A204.1 (cell line): ENCODE data around the gene RXFP1.
"Not testable (repeated sequence)": the region's sequence is repeated elsewhere in the genome, so short reads cannot be mapped to it uniquely, and the experiment has no call there.

Source experiments
- FAIRE-seq: peaks from 2 replicates; lab custom pipeline; 2012; peaks lifted over from hg19 to GRCh38; lab: Jason Lieb, UNC

RXFP1 gene

DNA sequence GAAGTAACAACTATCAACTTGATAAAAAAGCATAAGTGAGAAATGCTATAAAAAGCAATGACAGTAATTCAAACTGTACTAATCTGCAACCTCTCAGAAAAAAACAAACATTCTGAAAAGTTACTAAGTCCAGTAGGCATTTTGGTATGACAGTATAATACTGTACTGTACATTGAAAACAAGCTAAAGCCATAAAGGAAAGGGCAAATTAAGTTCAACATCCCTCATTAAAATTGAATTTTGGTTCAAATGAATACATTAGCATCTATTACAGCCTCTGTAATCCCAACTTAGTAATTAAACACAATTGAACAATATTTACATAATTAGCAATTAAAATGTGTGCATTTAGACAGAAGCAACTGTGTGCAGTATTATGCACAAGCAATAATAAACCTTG lies 96.3 kb downstream of the RXFP1 start:
- no peak for FAIRE-seq

DNA sequence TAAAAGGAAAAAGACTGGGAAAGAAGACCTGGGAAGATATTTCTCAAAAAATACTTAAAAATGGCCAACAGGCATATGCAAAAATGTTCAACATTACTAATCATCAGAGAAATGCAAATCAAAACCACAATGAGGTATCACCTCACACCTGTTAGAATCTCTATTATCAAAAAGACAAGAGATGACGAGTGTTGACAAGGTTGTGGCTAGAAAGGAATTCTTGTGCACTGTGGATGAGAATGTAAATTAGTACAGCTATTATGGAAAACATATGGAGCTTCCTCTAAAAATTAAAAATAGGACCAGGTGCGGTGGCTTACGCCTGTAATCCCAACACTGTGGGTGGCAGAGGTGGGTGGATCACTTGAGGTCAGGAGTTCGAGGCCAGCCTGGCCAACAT lies 100.0 kb downstream of the RXFP1 start:
- no peak for FAIRE-seq

DNA sequence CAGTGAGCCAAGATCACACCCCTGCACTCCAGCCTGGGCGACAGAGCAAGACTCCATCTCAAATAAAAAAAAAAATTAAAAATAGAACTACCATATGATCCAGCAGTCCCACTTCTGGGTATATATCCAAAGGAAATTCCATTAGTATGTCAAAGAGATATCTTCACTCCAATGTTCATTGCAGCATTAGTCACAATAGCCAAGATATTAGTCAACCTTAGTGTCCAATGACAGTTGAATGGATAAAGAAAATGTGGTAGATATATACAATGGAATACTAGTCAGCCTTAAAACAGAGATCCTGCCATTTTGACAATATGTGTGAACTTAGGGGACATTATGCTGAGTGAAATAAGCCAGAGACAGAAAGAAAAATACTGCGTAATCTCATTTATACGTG lies 100.6 kb downstream of the RXFP1 start:
- no peak for FAIRE-seq

DNA sequence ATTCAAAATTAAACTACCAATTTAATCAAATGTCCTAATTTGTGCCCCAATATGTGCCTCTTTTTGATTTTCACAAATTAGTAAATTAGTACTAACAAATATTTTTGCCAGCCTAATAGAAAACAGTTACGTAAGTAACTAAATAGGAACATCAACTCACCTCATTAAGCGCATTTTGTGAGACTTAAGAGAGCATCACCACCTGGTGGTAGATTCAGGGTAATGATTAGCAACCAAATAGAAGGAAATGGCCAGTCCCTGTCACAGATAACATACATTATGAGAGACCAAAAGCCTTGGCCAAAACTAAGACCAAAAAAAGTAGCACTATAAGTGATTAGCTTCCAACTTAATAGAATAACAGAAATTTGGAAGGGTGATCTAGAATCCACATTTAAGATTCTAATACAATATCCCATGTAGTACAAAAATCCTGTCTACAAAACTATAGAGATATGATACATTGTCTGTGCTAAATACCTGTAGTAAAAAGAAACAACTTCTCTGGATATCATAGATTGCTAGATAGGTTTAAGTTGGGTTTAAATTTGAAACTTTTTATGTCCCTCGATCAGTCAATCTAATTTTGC lies 103.3 kb downstream of the RXFP1 start:
- peak; percentile 91 for FAIRE-seq

DNA sequence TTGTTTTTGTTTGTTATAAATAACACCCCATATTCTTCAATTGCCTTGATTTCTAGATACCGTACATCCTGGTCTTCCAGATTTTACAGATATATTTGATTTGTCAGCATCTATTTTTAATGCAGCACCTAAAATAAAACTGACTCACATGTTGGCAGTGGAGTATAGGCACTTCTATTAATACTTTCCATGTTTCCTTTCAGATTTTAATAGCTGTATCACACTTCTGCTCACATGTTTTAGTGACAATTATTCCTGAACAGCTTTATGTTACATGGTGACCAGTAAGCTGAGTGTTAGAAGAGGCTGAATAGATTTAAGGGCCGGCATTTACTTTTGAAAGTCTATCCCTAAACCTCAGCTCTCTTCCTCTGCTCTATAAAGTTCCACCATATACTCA lies 103.9 kb downstream of the RXFP1 start:
- no peak for FAIRE-seq

DNA sequence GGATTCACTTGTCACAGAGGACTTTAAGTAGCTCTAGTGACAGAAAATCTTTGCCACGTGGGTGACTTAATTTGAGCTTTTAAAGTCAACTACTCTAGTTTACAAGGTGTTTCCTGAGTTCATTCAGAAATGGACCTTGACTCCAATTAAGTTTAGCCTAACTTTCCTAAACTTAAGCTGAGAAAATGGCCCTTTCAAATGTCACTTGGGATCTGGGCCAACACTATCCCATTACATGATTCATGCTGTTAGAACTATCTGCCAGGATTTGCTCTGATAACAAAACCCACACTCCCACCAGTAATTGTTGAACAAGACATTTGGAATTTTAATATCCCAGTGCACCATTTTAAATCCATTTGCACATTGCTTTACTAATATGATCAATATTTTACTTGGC lies 109.2 kb downstream of the RXFP1 start:
- FAIRE-seq: no peak

DNA sequence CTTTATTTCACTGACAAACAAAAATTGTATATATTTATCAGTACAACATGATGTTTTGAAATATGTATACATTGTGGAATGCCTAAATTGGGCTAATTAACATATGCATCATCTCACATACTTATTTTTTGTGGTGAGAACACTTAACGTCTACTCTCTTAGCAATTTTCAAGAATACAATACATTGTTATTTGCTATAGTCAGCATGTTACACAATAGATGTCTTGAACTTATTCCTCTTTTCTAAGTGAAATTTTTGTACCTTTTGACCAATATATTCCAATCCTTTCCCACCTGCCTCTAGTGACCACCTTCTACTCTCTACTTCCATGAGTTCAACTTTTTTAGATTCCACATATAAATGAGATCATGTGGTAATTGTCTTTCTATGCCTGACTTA lies 114.9 kb downstream of the RXFP1 start:
- FAIRE-seq: no peak

DNA sequence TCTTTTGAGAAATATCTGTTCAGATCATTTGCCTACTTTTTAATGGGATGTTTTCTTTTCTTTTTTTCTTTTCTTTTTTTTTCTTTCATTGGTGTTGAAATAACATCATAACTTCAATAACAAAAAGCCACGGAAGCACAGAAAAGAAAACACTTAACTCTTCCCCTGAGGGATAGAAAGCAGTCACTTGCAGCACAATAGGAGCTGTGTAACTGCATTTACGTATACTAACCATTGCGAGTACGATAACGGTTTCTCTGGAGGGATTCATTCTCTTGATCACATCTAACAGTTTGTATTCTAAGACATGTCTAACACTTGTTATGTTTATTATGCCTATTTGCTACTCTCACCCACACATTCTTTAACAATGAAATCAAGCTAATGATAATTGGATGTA lies 122.7 kb downstream of the RXFP1 start:
- FAIRE-seq: no peak

DNA sequence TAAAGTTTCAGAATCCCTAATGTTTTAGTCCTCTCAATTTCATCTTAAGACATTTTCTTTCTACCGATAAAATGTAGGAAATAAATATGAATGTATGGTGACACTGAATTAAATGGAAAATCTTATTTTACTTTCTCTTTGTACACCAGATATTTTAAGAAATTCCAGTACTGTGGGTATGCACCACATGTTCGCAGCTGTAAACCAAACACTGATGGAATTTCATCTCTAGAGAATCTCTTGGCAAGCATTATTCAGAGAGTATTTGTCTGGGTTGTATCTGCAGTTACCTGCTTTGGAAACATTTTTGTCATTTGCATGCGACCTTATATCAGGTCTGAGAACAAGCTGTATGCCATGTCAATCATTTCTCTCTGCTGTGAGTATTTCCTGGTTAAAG lies 123.1 kb downstream of the RXFP1 start:
- FAIRE-seq: no peak

DNA sequence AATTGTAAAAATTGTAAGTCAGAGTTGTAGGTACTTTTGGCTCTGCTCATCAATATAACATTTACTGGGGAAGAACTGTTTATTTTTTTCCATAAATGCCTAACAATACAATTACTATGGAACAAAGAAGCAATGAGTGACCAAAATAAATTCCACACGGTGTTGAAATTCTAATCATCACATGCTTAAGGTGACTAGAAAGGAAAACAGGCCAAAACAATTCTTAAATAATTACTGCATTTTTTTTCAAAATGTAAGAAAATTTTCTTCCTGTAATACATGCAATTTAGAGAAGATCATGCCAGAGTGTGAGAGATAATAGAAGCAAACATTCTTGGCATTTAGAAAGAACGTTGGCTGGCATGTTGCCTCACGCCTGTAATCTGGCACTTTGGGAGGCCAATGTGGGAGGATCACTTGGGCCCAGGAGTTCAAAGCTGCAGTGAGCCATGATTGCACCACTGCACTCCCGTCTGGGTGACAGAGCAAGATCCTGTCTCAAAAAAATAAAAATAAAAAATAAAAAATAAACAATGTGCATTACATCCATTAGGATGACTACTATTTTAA lies 127.5 kb downstream of the RXFP1 start:
- FAIRE-seq: no peak

DNA sequence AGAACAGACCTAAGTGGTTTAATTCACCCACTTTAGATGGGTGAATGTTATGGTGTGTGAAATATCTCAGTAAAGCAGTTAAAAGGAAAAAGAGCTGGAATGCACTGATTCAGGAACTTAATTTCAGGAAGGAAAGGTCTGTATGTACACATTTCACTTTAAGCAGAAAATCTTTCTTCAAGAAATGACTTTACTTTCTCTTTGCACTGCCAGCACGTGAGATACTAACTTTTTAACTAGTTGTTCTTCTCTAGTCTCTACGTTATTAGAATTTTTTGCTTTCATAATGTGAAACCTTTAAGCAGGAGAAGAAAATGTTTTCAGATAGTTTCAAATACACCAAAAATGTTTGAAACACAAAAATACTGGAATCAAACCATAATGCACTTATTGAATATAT lies 131.2 kb downstream of the RXFP1 start:
- peak; percentile 16 for FAIRE-seq

DNA sequence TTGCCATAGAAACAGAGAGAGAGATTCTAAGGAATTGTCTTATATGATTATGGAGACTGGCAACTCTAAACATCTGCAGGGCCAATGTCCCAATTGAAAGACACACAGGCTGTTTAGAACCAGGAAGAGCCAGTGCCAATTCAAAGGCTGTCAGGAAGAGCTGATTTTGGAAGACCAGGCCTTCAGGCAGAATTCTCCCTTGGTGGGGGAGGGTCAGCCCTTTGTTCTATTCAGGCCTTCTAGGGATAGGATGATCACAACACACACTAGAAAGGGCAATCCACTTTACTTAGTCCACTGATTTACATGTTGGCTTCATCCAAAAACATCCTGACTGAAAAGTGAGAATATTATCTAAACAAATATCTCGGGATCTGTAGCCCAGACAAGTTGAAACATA lies 134.8 kb downstream of the RXFP1 start:
- no peak for FAIRE-seq

DNA sequence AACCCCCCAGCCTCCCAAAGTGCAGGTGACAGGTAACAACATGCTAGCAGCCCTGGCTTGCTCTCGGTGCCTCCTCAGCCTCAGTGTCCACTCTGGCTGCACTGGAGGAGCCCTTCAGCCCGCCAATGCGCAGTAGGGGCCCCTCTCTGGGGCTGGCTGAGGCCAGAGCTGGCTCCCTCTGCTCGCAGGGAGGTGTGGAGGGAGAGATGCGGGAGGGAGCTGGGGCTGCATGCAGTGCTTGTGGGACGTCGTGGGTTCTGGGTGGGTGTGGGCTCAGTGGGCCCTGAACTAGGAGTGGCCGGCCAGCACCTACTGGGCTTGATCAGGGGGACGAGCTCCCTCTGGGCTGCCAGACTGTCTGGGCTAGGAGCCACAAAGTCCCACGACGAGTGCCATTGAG lies 135.6 kb downstream of the RXFP1 start:
- no peak for FAIRE-seq

DNA sequence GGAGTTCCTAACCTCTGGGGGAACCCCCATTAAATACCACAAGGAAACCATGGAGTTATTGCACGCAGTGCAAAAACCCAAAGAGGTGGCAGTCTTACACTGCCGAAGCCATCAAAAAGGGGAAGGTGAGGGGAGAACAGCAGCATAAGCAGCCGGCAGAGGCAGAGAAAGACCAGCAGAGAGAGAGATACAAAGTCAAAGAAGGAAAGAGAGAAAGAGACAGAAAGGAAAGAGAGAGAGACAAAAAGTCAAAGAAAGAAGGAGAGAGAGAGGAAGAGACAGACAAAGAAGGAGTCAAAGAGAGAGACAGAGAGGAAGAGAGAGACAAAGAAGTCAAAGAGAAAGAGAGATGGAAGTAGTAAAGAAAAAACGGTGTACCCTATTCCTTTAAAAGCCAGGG lies 141.6 kb downstream of the RXFP1 start:
- not testable (repeated sequence) for FAIRE-seq

DNA sequence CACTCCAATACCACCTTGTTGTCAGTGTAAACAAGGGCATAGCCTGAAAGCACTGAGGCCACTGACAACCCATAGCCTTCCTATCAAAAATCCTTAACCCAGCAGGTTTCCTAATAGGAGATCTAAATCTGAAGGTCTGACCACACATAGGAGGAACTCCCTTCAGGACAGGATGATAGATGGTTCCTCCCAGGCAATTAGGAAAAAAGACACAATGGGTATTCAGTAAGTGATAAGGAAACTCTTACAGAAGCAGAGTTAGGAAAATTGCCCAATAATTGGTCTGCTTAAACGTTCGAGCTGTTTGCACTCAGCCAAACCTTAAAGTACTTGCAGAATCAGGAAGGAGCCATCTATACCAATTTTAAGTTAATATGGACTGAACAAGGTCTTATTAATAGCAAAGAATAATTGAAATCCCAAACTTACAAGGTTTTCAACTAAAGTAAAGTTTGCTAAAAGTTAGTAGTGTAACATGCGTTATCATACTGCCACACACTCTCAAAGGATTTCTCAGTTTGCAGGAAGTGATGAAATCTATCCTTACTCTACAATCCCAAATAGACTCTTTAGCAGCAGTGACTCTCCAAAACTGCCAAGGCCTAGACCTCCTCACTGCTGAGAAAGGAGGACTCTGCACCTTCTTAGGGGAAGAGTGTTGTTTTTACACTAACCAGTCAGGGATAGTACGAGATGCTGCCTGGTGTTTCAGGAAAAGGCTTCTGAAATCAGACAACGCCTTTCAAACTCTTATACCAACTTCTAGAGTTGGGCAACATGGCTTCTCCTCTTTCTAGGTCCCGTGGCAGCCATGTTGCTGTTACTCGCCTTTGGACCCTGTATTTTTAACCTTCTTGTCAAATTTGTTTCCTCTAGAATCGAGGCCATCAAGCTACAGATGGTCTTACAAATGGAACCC lies 142.3 kb downstream of the RXFP1 start:
- FAIRE-seq: not testable (repeated sequence)

DNA sequence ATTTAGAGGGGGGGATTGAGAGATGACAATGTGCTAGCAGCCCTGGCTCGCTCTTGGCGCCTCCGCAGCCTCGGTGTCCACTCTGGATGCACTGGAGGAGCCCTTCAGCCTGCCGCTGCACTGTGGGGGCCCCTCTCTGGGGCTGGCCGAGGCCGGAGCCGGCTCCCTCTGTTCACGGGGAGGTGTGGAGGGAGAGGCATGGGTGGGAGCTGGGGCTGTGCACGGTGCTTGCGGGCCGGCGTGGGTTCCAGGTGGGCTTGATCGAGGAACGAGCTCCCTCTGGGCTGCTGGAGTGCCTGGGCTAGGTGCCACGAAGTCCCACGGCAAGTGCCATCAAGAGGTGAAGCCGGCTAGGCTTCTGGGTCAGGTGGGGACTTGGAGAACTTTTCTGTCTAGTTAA lies 143.1 kb downstream of the RXFP1 start:
- FAIRE-seq: no peak

DNA sequence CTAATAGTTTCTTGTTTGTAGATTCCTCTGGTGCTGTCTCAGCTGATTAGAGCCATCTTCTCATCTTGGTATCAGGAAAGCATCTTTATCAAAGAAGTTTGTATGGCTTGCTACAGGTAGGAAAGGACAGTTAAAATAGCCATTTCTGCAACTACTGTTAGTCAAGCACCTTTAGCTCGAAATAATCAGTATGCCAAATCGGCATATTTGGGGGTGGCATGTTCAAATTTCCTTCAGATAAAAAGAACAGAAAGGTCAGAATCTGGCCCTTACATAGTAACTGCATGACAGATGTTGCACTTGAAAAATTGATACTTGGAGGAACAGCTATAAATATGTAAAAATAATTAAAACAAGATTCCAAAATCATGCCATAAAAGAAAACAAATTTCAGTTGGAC lies 145.2 kb downstream of the RXFP1 start:
- no peak for FAIRE-seq

DNA sequence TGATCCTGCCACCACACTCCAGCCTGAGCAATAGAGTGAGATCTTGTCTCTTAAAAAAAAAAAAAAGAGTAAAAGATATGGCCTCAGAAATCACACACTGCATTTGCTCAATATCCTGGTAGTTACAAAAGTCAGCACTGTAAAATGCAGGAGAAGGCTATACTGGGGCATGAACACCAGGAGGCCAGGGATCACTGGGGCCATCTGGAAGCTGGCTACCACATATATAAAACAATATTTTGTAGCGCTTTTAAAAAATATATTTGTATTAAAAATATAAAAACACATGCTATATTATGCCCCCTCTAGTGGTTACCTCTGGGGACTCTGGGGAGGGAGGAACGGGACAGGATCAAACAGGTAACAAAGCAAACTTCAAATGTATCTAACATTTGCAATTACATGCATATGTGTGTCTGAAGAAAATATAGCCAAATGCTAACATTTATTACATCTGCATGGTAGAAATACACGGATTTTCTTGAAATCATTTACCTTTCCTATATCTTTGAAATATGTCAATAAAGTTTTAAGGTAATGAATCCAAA lies 146.0 kb downstream of the RXFP1 start:
- FAIRE-seq: peak; percentile 46

DNA sequence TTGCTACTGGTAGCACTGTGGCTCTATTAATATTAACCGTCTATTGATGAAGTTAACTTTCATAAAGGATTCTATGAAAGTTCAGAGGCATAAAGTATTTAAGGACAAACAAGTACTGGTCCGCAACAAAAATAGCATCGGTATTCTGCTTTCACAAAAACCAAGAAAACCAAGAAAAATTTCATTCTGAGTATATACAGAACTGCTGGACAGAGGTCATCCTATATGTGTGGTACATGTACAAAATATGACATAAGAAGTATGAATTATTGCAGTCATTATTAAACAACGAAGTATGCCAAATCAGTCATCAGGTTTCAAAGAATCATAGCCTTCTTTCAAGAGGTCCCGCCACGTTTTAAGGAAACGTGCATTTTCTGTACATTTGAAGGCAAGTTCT lies 147.6 kb downstream of the RXFP1 start:
- FAIRE-seq: no peak

DNA sequence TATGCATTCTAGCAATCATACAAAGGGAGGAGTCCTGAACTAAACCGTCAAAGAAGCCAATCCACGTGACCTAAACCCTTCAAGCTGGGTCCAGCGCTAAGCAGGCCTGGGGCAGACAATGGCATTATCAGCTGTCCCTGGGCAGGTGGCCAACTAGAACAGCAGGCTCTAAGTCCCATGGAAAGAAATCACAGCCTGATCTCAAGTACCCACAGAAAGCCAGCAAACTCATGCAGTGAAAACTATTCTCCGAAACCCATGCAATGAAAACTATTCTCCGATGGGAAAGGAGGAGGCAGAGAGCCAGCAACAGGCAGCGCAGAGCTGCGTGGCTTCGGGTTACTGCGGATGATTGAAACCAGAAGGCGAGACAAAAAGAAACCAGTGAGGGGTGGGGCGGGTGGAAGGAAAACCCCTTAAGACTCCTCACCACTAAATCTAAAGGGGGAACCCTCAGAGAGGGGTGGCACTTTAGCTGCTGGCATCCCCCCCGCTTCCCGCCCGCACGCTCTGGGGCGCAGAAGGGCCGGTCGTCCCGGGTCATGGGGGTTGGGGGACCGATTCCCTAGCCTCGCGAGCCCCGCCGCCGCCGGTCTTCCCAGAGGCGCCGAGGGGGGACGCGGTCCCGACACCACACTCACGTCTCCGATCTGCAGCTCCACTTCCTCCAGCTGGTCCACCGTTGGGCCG lies 149.4 kb downstream of the RXFP1 start:
- no peak for FAIRE-seq

DNA sequence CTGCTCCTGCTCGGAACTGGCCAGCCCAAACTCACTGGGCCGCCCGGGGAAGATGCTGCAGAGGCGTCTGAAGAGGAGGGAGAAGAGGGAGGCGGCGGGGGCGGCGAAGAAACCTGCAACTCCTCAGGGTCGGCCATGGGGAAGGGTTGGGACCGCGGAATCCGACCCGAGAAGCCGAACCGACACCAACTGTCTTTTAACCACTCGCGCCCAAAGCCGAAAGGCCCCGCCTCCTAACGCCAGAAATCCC lies 149.9 kb downstream of the RXFP1 start, which contains the start of gene C4orf46:
C4orf46 (minus strand) TSS at position 223 of the 250 bp plus-strand sequence; CDS start at position 137, 86 bp downstream.
- no peak for FAIRE-seq

DNA sequence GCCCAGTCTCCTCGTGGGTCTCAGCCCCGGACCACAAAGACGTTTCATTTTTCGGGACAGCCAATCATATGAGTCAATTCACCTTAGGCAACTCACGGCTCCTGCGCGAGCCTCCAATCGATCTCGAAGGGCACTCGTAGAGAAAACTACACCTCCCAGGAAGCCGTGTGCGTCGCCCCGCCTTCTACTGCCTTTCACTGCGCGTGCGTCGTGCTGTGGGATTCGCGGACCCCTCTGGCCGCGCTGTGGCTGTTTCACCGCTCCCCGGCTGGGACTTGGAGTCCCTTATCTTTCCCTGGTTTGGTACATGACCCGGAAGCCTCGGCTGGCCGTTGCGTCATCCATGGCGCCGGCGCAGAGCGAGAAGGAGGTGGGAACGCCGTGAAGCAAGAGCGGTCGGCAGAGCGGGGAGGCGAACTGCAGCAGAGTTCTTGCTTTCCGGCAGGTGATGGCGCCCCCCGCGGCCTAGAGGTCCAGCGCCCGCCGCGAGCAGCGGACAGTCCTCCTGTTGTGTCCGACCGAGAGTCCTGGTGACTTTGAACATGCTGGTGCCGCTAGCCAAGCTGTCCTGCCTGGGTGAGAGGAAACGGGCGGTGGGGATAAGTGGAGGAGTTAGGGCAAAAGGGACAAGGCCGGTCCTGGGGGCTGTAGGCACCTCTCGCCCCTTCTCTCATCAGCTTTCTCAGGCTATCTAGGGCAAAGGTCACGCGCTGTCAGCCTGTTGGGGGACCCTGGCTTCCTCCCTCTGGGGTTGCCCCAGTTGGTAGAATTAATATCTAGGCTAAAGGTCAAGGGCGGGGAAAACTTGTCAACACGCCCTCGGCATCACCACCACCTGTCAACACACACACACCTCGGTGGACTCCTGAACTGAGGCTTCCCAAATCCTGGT lies 150.5 kb downstream of the RXFP1 start, which contains the start of gene ETFDH:
ETFDH (plus strand) TSS at position 382 of the 892 bp plus-strand sequence; CDS start at position 543, 161 bp downstream.
- FAIRE-seq: peak; percentile 99
